Breast epithelium (tissue), 3 donors: ENCODE results near the gene CYTH4.

Experiments used
- CTCF ChIP-seq, 3 donors: fragments of 450-650 bp; IDR thresholded peaks; one replicate each; pipeline ENCODE4 v1.5.1; 2016 to 2017; ENCODE audit warnings: antibody characterized with exemption in 3 of 3, mild to moderate bottlenecking in 3 of 3, moderate library complexity in 3 of 3
- POLR2A ChIP-seq: fragments of 450-650 bp; IDR thresholded peaks from one replicate; pipeline ENCODE4 v1.6.1; 2016; ENCODE audit warnings: antibody characterized with exemption, mild to moderate bottlenecking, moderate library complexity

- no peak for TF ChIP-seq CTCF (IDR thresholded peaks at IDR 0.05)
- TF ChIP-seq POLR2A = no peak
Observed at GRCh38 chr22:37285937-37286336, 3.6 kb downstream of the CYTH4 start.
